ENCODE data around the gene LDLRAD2. TPM values are rescaled to one million over a fixed set of nuclear protein-coding genes. Genes with fewer than 3 reads are reported as not detected.
"Not testable (repeated sequence)": the region's sequence is repeated elsewhere in the genome, so short reads cannot be mapped to it uniquely, and the experiment has no call there.

Gene LDLRAD2
- total and polyA plus RNA-seq, 2 donors from 2014 or later = 0.79 TPM; not detected in 1

- Histone ChIP-seq H3K36me3 (ENCODE audit: control insufficient read depth in 2 of 3, insufficient read depth in 3 of 3, low read length in 3 of 3) (peaks cover 0 to 5% (median 0%) of the 10 kb centered on the region in 3 donors), H3K4me3 (ENCODE audit: low read length in 3 of 3) (no peak overlapping the region), H3K27ac (ENCODE audit: low read depth in 2 of 2, low read length in 2 of 2) (no peak overlapping the region), H3K4me1 (ENCODE audit: control insufficient read depth in 2 of 3, insufficient read depth in 2 of 3, low read depth in 1 of 3, low read length in 3 of 3) (peaks cover 0 to 7% (median 3%) of the 10 kb centered on the region in 3 donors), H3K9ac (ENCODE audit: low read length in 3 of 3) (no peak overlapping the region), H3K27me3 (ENCODE audit: control insufficient read depth, insufficient read depth, low read length) (no peaks in the 10 kb centered on the region), H3K9me3 (ENCODE audit: control insufficient read depth in 2 of 3, insufficient read depth in 1 of 3, low read length in 3 of 3) (no peaks in the 10 kb centered on the region)
- TF ChIP-seq CTCF (IDR thresholded peaks at IDR 0.05; ENCODE audit: borderline replicate concordance, extremely low read depth, insufficient read depth) = no peak
- FAIRE-seq = no peak
- DNase-seq = peak in 2 of 5 donors; percentile 5 to 36
- intact Hi-C loops (cut with DNase I) = no loop called here
These were observed 47.2 kb upstream of the LDLRAD2 start for GRCh38 chr1:21764615-21765423.

GRCh38 chr1:21766210-21766609 lies 45.9 kb upstream of the LDLRAD2 start:
- Histone ChIP-seq H3K36me3 (ENCODE audit: control insufficient read depth in 2 of 3, insufficient read depth in 3 of 3, low read length in 3 of 3) (peaks cover 0 to 5% (median 0%) of the 10 kb centered on the region in 3 donors), H3K27ac (ENCODE audit: low read depth in 2 of 2, low read length in 2 of 2) (no peak overlapping the region), H3K4me3 (ENCODE audit: low read length in 3 of 3) (no peak overlapping the region), H3K4me1 (ENCODE audit: control insufficient read depth in 2 of 3, insufficient read depth in 2 of 3, low read depth in 1 of 3, low read length in 3 of 3) (peaks cover 0 to 7% (median 3%) of the 10 kb centered on the region in 3 donors), H3K9me3 (ENCODE audit: control insufficient read depth in 2 of 3, insufficient read depth in 1 of 3, low read length in 3 of 3) (no peaks in the 10 kb centered on the region), H3K27me3 (ENCODE audit: control insufficient read depth, insufficient read depth, low read length) (no peaks in the 10 kb centered on the region), H3K9ac (ENCODE audit: low read length in 3 of 3) (no peak overlapping the region)
- no peak for DNase-seq
- FAIRE-seq = no peak
- intact Hi-C loops (cut with DNase I) = no loop called here
- TF ChIP-seq CTCF (IDR thresholded peaks at IDR 0.05; ENCODE audit: borderline replicate concordance, extremely low read depth, insufficient read depth) = no peak

- H3K27me3 ChIP-seq (ENCODE audit: control insufficient read depth, insufficient read depth, low read length); H3K27ac ChIP-seq (ENCODE audit: low read depth in 2 of 2, low read length in 2 of 2); intact Hi-C loops (cut with DNase I); FAIRE-seq; H3K4me1 ChIP-seq (ENCODE audit: control insufficient read depth in 2 of 3, insufficient read depth in 2 of 3, low read depth in 1 of 3, low read length in 3 of 3); H3K9me3 ChIP-seq (ENCODE audit: control insufficient read depth in 2 of 3, insufficient read depth in 1 of 3, low read length in 3 of 3); H3K36me3 ChIP-seq (ENCODE audit: control insufficient read depth in 2 of 3, insufficient read depth in 3 of 3, low read length in 3 of 3); H3K9ac ChIP-seq (ENCODE audit: low read length in 3 of 3); DNase-seq; H3K4me3 ChIP-seq (ENCODE audit: low read length in 3 of 3): not testable (repeated sequence)
These were observed 45.0 kb upstream of the LDLRAD2 start for GRCh38 chr1:21767106-21767505.

DNA sequence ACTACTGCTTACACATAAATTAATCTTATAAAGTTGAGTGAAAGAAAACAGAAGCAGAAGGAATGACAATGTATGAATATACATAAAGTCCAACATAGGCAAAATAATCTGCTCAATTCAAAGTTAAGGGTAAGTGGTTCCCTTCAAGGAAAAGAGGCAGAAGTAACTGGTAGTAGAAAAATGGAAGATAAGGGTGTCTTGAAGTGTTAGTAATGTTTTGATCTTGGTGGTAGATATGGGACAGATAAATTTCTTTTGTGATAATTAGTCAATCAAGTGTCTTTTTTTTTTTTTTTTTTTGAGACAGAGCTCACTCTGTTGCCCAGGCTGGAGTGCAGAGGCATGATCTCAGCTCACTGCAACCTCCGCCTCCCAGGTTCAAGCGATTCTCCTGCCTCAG lies 41.9 kb upstream of the LDLRAD2 start:
- H3K27me3 ChIP-seq (ENCODE audit: control insufficient read depth, insufficient read depth, low read length) = no peaks in the 10 kb centered on the region
- no peaks in the 10 kb centered on the region for H3K9me3 ChIP-seq (ENCODE audit: control insufficient read depth in 2 of 3, insufficient read depth in 1 of 3, low read length in 3 of 3)
- H3K4me1 ChIP-seq (ENCODE audit: control insufficient read depth in 2 of 3, insufficient read depth in 2 of 3, low read depth in 1 of 3, low read length in 3 of 3) = peaks cover 0 to 2% (median 0%) of the 10 kb centered on the region in 3 donors
- intact Hi-C loops (cut with DNase I) = no loop called here
- H3K4me3 ChIP-seq (ENCODE audit: low read length in 3 of 3) = no peak overlapping the region
- no peak for TF ChIP-seq CTCF (IDR thresholded peaks at IDR 0.05; ENCODE audit: borderline replicate concordance, extremely low read depth, insufficient read depth)
- FAIRE-seq = no peak
- no peak for DNase-seq
- H3K9ac ChIP-seq (ENCODE audit: low read length in 3 of 3) = no peak overlapping the region
- peaks cover 0 to 5% (median 0%) of the 10 kb centered on the region in 3 donors for H3K36me3 ChIP-seq (ENCODE audit: control insufficient read depth in 2 of 3, insufficient read depth in 3 of 3, low read length in 3 of 3)
- H3K27ac ChIP-seq (ENCODE audit: low read depth in 2 of 2, low read length in 2 of 2) = no peak overlapping the region

DNA sequence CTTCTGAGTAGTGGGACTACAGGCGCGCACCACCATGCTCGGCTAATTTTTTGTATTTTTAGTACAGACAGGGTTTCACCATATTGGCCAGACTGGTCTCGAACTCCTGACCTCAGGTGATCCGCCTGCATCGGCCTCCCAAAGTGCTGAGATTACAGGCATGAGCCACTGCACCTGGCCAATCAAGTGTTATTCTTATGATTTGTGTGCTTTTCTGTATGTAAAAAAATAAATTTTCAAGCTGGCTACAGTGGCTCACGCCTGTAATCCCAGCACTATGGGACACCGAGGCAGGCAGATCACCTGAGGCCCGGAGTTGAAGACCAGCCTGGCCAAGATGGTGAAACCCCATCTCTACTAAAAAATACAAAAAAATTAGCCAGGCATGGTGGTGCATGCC lies 41.5 kb upstream of the LDLRAD2 start:
- not testable (repeated sequence) for FAIRE-seq; H3K4me1 ChIP-seq (ENCODE audit: control insufficient read depth in 2 of 3, insufficient read depth in 2 of 3, low read depth in 1 of 3, low read length in 3 of 3); DNase-seq

GRCh38 chr1:21771672-21772071 lies 40.4 kb upstream of the LDLRAD2 start:
- FAIRE-seq; intact Hi-C loops (cut with DNase I); H3K9me3 ChIP-seq (ENCODE audit: control insufficient read depth in 2 of 3, insufficient read depth in 1 of 3, low read length in 3 of 3); H3K36me3 ChIP-seq (ENCODE audit: control insufficient read depth in 2 of 3, insufficient read depth in 3 of 3, low read length in 3 of 3); H3K9ac ChIP-seq (ENCODE audit: low read length in 3 of 3); H3K27me3 ChIP-seq (ENCODE audit: control insufficient read depth, insufficient read depth, low read length); DNase-seq; H3K27ac ChIP-seq (ENCODE audit: low read depth in 2 of 2, low read length in 2 of 2); H3K4me3 ChIP-seq (ENCODE audit: low read length in 3 of 3); H3K4me1 ChIP-seq (ENCODE audit: control insufficient read depth in 2 of 3, insufficient read depth in 2 of 3, low read depth in 1 of 3, low read length in 3 of 3): not testable (repeated sequence)

More for the DNA sequence above, 41.5 kb upstream of the LDLRAD2 start:
- H3K36me3 ChIP-seq (ENCODE audit: control insufficient read depth in 2 of 3, insufficient read depth in 3 of 3, low read length in 3 of 3); H3K27ac ChIP-seq (ENCODE audit: low read depth in 2 of 2, low read length in 2 of 2); H3K9me3 ChIP-seq (ENCODE audit: control insufficient read depth in 2 of 3, insufficient read depth in 1 of 3, low read length in 3 of 3); H3K4me3 ChIP-seq (ENCODE audit: low read length in 3 of 3); H3K9ac ChIP-seq (ENCODE audit: low read length in 3 of 3); intact Hi-C loops (cut with DNase I); H3K27me3 ChIP-seq (ENCODE audit: control insufficient read depth, insufficient read depth, low read length): not testable (repeated sequence)
